Epithelial cell of proximal tubule (primary cell): Measurements from ENCODE around the gene SH2D3C. TPM values are rescaled to one million over a fixed set of nuclear protein-coding genes. Genes with fewer than 3 reads are reported as not detected.

Source experiments
- DNase-seq: peaks from one replicate; pipeline ENCODE4 v3.0.0-alpha.2; 2011; ENCODE audit warnings: low read depth
- H3K4me3 ChIP-seq: 2 replicates; pipeline ENCODE4 v1.5.1; 2011; ENCODE audit warnings: low read depth, mild to moderate bottlenecking, low read length
- CTCF ChIP-seq: conservative IDR thresholded peaks from 2 replicates; pipeline ENCODE4 v1.5.1; 2012; ENCODE audit warnings: low read depth, mild to moderate bottlenecking, low read length
- total RNA-seq: library from RNA; depleted of rRNA; stranded (reverse); fragments of >200 nt; gene quantifications from 2 replicates; pipeline ENCODE4 v1.2.3, GENCODE V29; 2015

Gene SH2D3C
- total RNA-seq, 1 donor from 2014 or later: not detected

- no peak for DNase-seq
- no peak for TF ChIP-seq CTCF
- H3K4me3 ChIP-seq: no peak overlapping the region
These were observed 75.0 kb downstream of the SH2D3C start for GRCh38 chr9:127703289-127703946.

- H3K4me3 ChIP-seq: no peak overlapping the region
- no peak for DNase-seq
- no peak for TF ChIP-seq CTCF
These were observed 77.7 kb downstream of the SH2D3C start for GRCh38 chr9:127700594-127701255.

- no peak for DNase-seq
- H3K4me3 ChIP-seq: no peak overlapping the region
- TF ChIP-seq CTCF: no peak
These were observed 78.3 kb downstream of the SH2D3C start for GRCh38 chr9:127700140-127700539.

- H3K4me3 ChIP-seq: peak overlapping the region; percentile 33
- peak; percentile 61 for DNase-seq
- no peak for TF ChIP-seq CTCF
These were observed 79.3 kb downstream of the SH2D3C start for GRCh38 chr9:127698985-127699670.

DNA sequence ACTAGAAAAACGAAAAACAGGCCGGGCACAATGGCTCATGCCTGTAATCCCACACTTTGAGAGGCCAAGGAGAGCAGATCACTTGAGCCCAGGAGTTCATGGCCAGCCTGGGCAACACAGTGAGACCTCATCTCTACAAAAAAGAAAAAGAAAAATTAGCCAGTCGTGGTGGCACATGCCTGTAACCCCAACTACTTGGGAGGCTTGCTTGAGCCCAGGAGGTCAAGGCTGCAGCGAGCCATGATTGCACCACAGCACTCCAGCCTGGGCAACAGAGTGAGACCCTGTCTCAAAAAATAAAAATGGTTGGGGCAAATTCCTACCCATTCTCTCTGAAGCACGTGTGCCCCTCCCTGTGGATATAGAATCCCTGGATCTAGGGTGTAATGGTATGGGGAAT is 80.1 kb downstream of the SH2D3C start:
- TF ChIP-seq CTCF: no peak
- no peak overlapping the region for H3K4me3 ChIP-seq
- no peak for DNase-seq

- H3K4me3 ChIP-seq: no peak overlapping the region
- no peak for DNase-seq
- no peak for TF ChIP-seq CTCF
These were observed 80.9 kb downstream of the SH2D3C start for GRCh38 chr9:127697575-127697974.
